Type B pancreatic cell (in vitro differentiated cells): ENCODE results near the gene OPRL1. TPM values are rescaled to one million over a fixed set of nuclear protein-coding genes. Genes with fewer than 3 reads are reported as not detected.
A peak's percentile ranks its signal among the peaks of the same experiment; 100 is the strongest.

ENCODE experiments used
- DNase-seq: peaks from one replicate; pipeline ENCODE4 v3.0.0; 2021; ENCODE audit warnings: mixed read lengths; ENCODE audit not compliant: unreplicated experiment; ENCODE audit errors: extremely low spot score
- H3K27ac Mint-ChIP-seq: 2 replicates; pipeline ENCODE4 v1.8.0; 2021; ENCODE audit warnings: mild to moderate bottlenecking, mixed read lengths
- H3K27me3 Mint-ChIP-seq: 2 replicates; pipeline ENCODE4 v1.8.0; 2021; ENCODE audit warnings: mixed read lengths
- H3K36me3 Mint-ChIP-seq: 2 replicates; pipeline ENCODE4 v1.8.0; 2021; ENCODE audit warnings: mixed read lengths
- H3K4me1 Mint-ChIP-seq: one replicate; pipeline ENCODE4 v1.8.0; 2021; ENCODE audit warnings: mixed read lengths; ENCODE audit not compliant: unreplicated experiment
- H3K4me3 Mint-ChIP-seq: 2 replicates; pipeline ENCODE4 v1.8.0; 2021; ENCODE audit warnings: mild to moderate bottlenecking, mixed read lengths
- H3K9me3 Mint-ChIP-seq: 2 replicates; pipeline ENCODE4 v1.8.0; 2021; ENCODE audit warnings: mixed read lengths
- total RNA-seq: library from RNA; stranded (reverse); gene quantifications from 2 replicates; pipeline ENCODE4 v1.2.1, GENCODE V29; 2021; ENCODE audit warnings: low replicate concordance
- TF ChIP-seq, protein P1 (sequence below): fragments of 200-600 bp; sonication (generic); conservative IDR thresholded peaks from 2 replicates; pipeline ENCODE4 v1.5.0; 2021; ENCODE audit warnings: antibody characterized with exemption, mild to moderate bottlenecking

The OPRL1 gene
- total RNA-seq, 1 donor from 2014 or later, result 1.9 TPM

GRCh38 chr20:64099880-64100565, 20.1 kb downstream of the OPRL1 start:
- DNase-seq, result no peak
- Mint-ChIP-seq H3K36me3 (no peaks in the 10 kb centered on the region), H3K4me1 (peaks cover 5% of the 10 kb centered on the region), H3K27ac (no peak overlapping the region), H3K27me3 (peaks cover 32% of the 10 kb centered on the region), H3K9me3 (no peaks in the 10 kb centered on the region), H3K4me3 (no peak overlapping the region)
- TF ChIP-seq, protein P1, sequence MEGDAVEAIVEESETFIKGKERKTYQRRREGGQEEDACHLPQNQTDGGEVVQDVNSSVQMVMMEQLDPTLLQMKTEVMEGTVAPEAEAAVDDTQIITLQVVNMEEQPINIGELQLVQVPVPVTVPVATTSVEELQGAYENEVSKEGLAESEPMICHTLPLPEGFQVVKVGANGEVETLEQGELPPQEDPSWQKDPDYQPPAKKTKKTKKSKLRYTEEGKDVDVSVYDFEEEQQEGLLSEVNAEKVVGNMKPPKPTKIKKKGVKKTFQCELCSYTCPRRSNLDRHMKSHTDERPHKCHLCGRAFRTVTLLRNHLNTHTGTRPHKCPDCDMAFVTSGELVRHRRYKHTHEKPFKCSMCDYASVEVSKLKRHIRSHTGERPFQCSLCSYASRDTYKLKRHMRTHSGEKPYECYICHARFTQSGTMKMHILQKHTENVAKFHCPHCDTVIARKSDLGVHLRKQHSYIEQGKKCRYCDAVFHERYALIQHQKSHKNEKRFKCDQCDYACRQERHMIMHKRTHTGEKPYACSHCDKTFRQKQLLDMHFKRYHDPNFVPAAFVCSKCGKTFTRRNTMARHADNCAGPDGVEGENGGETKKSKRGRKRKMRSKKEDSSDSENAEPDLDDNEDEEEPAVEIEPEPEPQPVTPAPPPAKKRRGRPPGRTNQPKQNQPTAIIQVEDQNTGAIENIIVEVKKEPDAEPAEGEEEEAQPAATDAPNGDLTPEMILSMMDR, result no peak

DNA sequence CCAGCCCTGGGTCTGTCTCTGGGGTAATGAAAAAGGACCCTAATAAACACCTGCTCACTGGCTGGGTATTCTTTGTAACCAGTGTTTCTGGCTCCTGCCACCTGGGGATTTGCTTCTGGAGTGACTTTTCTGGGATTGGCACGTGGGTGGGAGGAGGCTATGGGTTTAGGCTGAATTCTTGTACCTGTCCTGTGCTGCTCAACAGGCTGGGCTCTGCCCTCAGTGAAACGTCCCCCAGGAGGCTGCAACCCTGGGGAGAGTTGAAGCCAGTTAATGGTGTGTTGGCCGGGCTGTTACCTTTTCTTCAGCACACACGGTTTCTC, 20.6 kb downstream of the OPRL1 start:
- peaks cover 32% of the 10 kb centered on the region for H3K27me3 Mint-ChIP-seq
- H3K4me3 Mint-ChIP-seq, result no peak overlapping the region
- TF ChIP-seq, protein P1, result no peak
- H3K36me3 Mint-ChIP-seq, result no peaks in the 10 kb centered on the region
- H3K9me3 Mint-ChIP-seq, result no peaks in the 10 kb centered on the region
- H3K27ac Mint-ChIP-seq, result no peak overlapping the region
- no peak for DNase-seq
- peaks cover 5% of the 10 kb centered on the region for H3K4me1 Mint-ChIP-seq

DNA sequence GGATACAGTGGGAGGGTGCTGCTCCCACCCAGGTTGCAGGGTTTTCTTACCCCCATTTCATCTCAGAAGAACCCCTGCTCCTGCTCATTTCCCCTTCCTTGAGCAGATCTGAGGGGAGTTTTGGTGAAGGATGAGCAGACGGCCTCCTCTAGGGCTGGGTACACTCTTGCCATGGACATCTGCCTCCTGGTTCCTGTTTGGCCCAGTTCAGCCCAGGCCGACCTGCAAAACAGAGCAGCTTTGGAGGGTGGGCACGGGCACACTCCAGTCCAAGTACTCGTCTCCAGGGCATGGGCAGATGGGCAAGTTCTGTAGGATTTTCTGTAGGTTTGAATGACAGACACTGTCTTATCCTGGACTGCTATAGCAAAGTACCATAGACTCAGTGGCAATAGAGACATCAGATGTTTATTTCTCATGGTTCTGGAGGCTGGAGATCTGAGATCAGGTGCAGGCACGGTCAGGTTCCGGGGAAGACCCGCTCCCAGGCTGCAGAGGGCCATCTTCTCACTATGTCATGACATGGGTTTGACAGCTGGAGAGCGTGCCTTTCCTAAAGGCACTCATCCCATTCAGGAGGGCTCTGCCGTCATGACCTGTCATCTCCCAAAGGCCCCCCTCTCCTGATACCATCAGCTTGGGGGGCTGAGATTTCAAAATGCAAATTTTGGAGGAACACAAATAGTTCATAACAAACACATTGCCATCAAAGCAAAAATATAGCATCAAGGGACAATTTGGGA, 21.2 kb downstream of the OPRL1 start:
- TF ChIP-seq, protein P1, result no peak
- no peaks in the 10 kb centered on the region for H3K36me3 Mint-ChIP-seq
- peaks cover 37% of the 10 kb centered on the region for H3K27me3 Mint-ChIP-seq
- H3K9me3 Mint-ChIP-seq, result no peaks in the 10 kb centered on the region
- peaks cover 5% of the 10 kb centered on the region for H3K4me1 Mint-ChIP-seq
- H3K4me3 Mint-ChIP-seq, result peak overlapping the region; percentile 69
- H3K27ac Mint-ChIP-seq, result no peak overlapping the region
- DNase-seq, result no peak

DNA sequence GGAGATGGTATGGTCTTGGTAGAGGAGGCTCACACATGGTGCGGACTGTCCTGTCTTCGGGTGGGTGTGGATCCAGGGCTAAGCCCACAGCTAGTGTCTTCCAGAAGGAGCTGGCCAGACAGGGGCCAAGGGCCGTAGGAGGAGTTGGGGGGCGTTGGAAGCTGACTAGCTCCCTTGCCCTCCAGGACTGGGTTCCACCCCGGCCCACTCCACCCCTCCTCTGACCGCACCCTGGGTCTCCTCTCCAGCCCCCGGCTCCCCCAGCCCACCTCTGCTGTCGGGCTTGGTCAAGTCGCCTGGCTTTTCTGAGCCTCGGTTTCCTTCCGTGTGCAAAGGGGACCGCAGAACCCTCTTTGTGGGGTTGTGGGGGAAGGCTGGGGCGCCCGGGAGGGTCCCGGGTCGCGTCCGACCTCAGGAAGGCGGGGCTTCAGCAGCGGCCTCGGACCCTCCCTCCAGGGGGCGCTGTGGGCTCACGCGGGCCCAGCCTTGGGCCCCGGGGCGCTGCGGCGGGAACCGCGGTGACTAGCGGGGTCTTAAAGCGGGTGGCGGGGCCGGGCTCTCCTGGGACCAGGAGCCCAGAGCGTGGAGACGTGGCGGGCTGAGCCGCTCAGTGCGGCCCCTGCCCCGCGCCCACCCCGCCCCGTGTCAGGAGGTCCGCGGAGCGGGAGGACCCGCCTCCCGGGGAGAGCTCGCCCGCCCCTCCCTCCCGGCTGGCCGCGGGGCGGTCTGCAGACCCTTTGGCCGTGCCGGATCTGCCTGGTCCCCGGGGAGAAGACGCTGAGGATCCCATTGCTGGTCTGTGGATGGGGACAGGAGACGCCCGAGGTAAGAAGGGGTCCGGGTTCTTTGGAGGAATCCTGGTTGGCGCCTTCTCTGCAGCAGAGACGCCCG, 22.1 kb downstream of the OPRL1 start:
- TF ChIP-seq, protein P1, result peak; percentile 88
- H3K9me3 Mint-ChIP-seq, result no peaks in the 10 kb centered on the region
- peaks cover 42% of the 10 kb centered on the region for H3K27me3 Mint-ChIP-seq
- peak overlapping the region; percentile 84 for H3K4me3 Mint-ChIP-seq
- no peaks in the 10 kb centered on the region for H3K36me3 Mint-ChIP-seq
- H3K4me1 Mint-ChIP-seq, result peaks cover 5% of the 10 kb centered on the region
- no peak for DNase-seq
- H3K27ac Mint-ChIP-seq, result no peak overlapping the region

GRCh38 chr20:64102647-64103354, 22.9 kb downstream of the OPRL1 start:
- TF ChIP-seq, protein P1, result no peak
- H3K4me1 Mint-ChIP-seq, result peaks cover 5% of the 10 kb centered on the region
- H3K4me3 Mint-ChIP-seq, result peak overlapping the region; percentile 84
- H3K27ac Mint-ChIP-seq, result peak overlapping the region; percentile 43
- no peaks in the 10 kb centered on the region for H3K36me3 Mint-ChIP-seq
- no peak for DNase-seq
- peaks cover 42% of the 10 kb centered on the region for H3K27me3 Mint-ChIP-seq
- H3K9me3 Mint-ChIP-seq, result no peaks in the 10 kb centered on the region
